GM12878 (cell line): Measurements from ENCODE around the gene VSIG10L. TPM values are rescaled to one million over a fixed set of nuclear protein-coding genes. Genes with fewer than 3 reads are reported as not detected.

Experiments
- ATAC-seq: fragments of 200-7000 bp; cut with Tn5 transposase; 3 replicates; pipeline ENCODE4 v1.9.1; 2020; ENCODE audit warnings: mild to moderate bottlenecking, moderate library complexity
- BruUV-seq: library from RNA; stranded (reverse); fragments of 400-500 nt; replicated peaks from 2 replicates; lab custom pipeline; 2021; lab: Mats Ljungman, UMichigan
- CTCF ChIA-PET: fragments of 300-600 bp; sonication (Branson Sonifier 250); formaldehyde crosslinking; extraction: SDS; loops from one replicate; lab custom pipeline; 2021; ENCODE audit warnings: inconsistent platforms; lab: Yijun Ruan, JAX
- POLR2A ChIA-PET: fragments of 350-600 bp; formaldehyde crosslinking; extraction: SDS; loops from one replicate; lab custom pipeline; 2021; ENCODE audit warnings: inconsistent platforms; lab: Charles Lee
- RAD21 ChIA-PET: fragments of 300-600 bp; sonication (Branson Sonifier 250); formaldehyde crosslinking; loops from one replicate; lab custom pipeline; 2023; ENCODE audit warnings: antibody characterized with exemption; ENCODE audit not compliant: unreplicated experiment; lab: Charles Lee
- SMC1A ChIA-PET: fragments of 300-600 bp; sonication (Branson Sonifier 250); formaldehyde crosslinking; loops from one replicate; lab custom pipeline; 2023; ENCODE audit not compliant: unreplicated experiment, uncharacterized antibody; lab: Charles Lee
- DNase-seq: peaks from one replicate; pipeline ENCODE4 v3.0.0-alpha.2; 2011; ENCODE audit warnings: low read depth, low spot score
- FAIRE-seq: peaks from 3 replicates; lab custom pipeline; 2011; peaks lifted over from hg19 to GRCh38; lab: Jason Lieb, UNC
- H2AFZ ChIP-seq: 2 replicates; pipeline ENCODE4 v1.6.0; 2011; ENCODE audit warnings: low read depth, low read length, control low read depth; ENCODE audit not compliant: control insufficient read depth
- H3K27ac ChIP-seq: 2 replicates; pipeline ENCODE4 v1.5.1; 2011; ENCODE audit warnings: control low read depth; ENCODE audit not compliant: control insufficient read depth, insufficient read depth
- H3K27me3 ChIP-seq, 2 experiments: replicated peaks in 1 of 2; 2 replicates each; pipeline versions ENCODE4 v1.6.0 to v1.6.1; 2011; ENCODE audit warnings: low read length in 1 of 2; ENCODE audit not compliant: control insufficient read depth in 2 of 2, insufficient read depth in 2 of 2
- H3K36me3 ChIP-seq, 2 experiments: 2 replicates each; pipeline ENCODE4 v1.5.1; 2011; ENCODE audit warnings: low read length in 1 of 2; ENCODE audit not compliant: control insufficient read depth in 2 of 2, insufficient read depth in 2 of 2
- H3K4me1 ChIP-seq: 2 replicates; pipeline ENCODE4 v1.6.1; 2011; ENCODE audit warnings: mild to moderate bottlenecking, low read length, moderate library complexity, mixed read lengths; ENCODE audit not compliant: control insufficient read depth, insufficient read depth
- H3K4me2 ChIP-seq: 2 replicates; pipeline ENCODE4 v1.6.0; 2011; ENCODE audit warnings: control low read depth; ENCODE audit not compliant: control insufficient read depth, insufficient read depth
- H3K4me3 ChIP-seq: fragments of 200-600 bp; sonication (generic); 2 replicates; pipeline ENCODE4 v1.5.1; 2016
- H3K79me2 ChIP-seq: 2 replicates; pipeline ENCODE4 v1.6.0; 2011; ENCODE audit warnings: low read length; ENCODE audit not compliant: control insufficient read depth, insufficient read depth
- H3K9ac ChIP-seq: 2 replicates; pipeline ENCODE4 v1.8.0; 2011; ENCODE audit warnings: low read length, control low read depth, mixed read lengths; ENCODE audit not compliant: control insufficient read depth, insufficient read depth
- H3K9me3 ChIP-seq: replicated peaks from 3 replicates; pipeline ENCODE4 v1.5.1; 2011; ENCODE audit warnings: mild to moderate bottlenecking, low read length; ENCODE audit not compliant: control insufficient read depth, insufficient read depth
- H4K20me1 ChIP-seq: 2 replicates; pipeline ENCODE4 v1.6.0; 2011; ENCODE audit not compliant: control insufficient read depth, insufficient read depth
- MEF2B ChIP-seq: fragments of 450-650 bp; IDR thresholded peaks from 2 replicates; pipeline ENCODE4 v1.6.1; 2018; ENCODE audit warnings: mild to moderate bottlenecking, moderate library complexity; ENCODE audit not compliant: partially characterized antibody, poor library complexity, severe bottlenecking
- RBBP5 ChIP-seq: fragments of 200-600 bp; sonication (generic); conservative IDR thresholded peaks from 2 replicates; pipeline ENCODE4 v1.6.1; 2016
- WGBS: methylation state at CpG from one replicate; pipeline ENCODE4 v1.1.6; 2016; ENCODE audit warnings: low lambda C conversion rate; ENCODE audit not compliant: insufficient replicate concordance, insufficient coverage; ENCODE audit errors: missing lambda C conversion rate; 5-methylcytosine and 5-hydroxymethylcytosine counted together
- in situ Hi-C: fragments of 300-500 bp; cut with MboI; formaldehyde crosslinking; loops from 9 replicates; pipeline ENCODE4 v1.14.3; 2018; ENCODE audit warnings: mixed read lengths
- intact Hi-C: fragments of 100-400 bp; cut with micrococcal nuclease; formaldehyde crosslinking; loops from one replicate; pipeline ENCODE4 v1.14.2; 2022; ENCODE audit not compliant: unreplicated experiment
- polyA plus RNA-seq, 11 experiments: library from polyadenylated mRNA; depleted of rRNA in 4 of 11; unstranded in 6 of 11; stranded (reverse) in 5 of 11; fragments of >200 nt; fragmentation: Nextera tagmentation in 4 of 11; fragmentation: Illumina TruSeq in 1 of 11; extraction: Ambion mirVana in 4 of 11; extraction: Trizol in 1 of 11; gene quantifications; 1 replicate in 1 of 11; 2 replicates in 10 of 11; pipeline versions ENCODE4 v1.2.1 to v1.2.3, GENCODE V29; 2011 to 2016; ENCODE audit warnings: inconsistent platforms in 2 of 11, missing spikeins in 2 of 11, low read depth in 1 of 11
- total RNA-seq, 4 experiments: library from RNA; depleted of rRNA in 3 of 4; stranded (reverse); fragments of >200 nt in 3 of 4; fragmentation: Illumina TruSeq in 1 of 4; extraction: Trizol in 1 of 4; gene quantifications; 2 replicates each; pipeline versions ENCODE4 v1.2.1 to v1.2.3, GENCODE V29; 2013 to 2021
- TF ChIP-seq, protein P1 (sequence below): fragments of 450-650 bp; conservative IDR thresholded peaks from 2 replicates; pipeline ENCODE4 v1.6.1; 2017; ENCODE audit warnings: mild to moderate bottlenecking, moderate library complexity
- TF ChIP-seq, protein P2 (sequence below): fragments of 450-650 bp; IDR thresholded peaks from 2 replicates; pipeline ENCODE4 v1.6.1; 2016; ENCODE audit warnings: mild to moderate bottlenecking
- TF ChIP-seq, protein P3 (sequence below), 3 experiments: IDR thresholded peaks in 2 of 3; conservative IDR thresholded peaks in 1 of 3; 2 replicates each; pipeline ENCODE4 v1.5.1; 2011; ENCODE audit warnings: low read depth in 3 of 3, low read length in 3 of 3, mild to moderate bottlenecking in 3 of 3, control low read depth in 2 of 3, moderate library complexity in 2 of 3, inconsistent platforms in 1 of 3, mixed read lengths in 1 of 3; ENCODE audit not compliant: control insufficient read depth in 2 of 3, insufficient read depth in 1 of 3; ENCODE audit errors: extremely low read depth in 1 of 3

VSIG10L gene
- total and polyA plus RNA-seq, 10 of the 15 experiments (the other 5 are each of a cell fraction or from before 2014, with no cell fraction given), result 0.09 to 0.93 (median 0.49) TPM

DNA sequence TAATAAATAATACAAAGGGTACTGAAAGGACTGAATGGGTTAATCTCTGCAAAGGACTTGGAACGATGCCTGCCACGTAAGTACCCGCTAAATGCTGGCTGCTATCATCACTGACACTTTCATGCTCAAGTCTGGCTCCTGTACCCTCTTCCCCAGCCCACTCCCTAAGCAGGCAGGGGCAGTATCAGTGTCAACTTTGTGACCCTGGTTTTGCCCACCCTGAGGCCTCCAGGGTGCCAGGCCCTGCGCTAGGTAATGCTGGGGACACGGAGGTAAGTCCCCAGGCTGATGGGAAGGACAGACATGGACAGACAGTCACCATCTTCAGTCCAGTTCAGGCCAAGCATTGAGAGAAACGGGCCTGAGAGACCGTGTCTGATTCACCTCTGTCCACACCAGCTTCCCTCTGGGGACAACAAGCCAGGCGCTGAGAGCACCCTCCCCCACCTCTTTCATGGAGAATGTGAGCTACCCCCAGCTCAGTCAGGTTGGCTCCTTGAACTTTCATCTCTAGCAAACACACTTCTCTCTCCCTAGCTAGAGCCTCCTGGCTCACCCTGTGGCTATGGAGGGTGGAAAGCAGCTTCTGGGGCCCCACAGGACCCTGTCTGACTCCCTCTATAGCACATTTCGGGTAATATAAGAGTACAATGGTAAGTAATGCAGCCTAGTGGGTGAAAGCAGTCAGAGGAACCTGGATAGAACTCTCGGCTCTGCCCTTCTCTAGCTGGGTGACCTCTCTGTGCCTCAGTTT is 23.4 kb upstream of the VSIG10L start:
- ATAC-seq (peak; percentile 8), FAIRE-seq (peak; percentile 84), DNase-seq (no peak)
- Histone ChIP-seq H3K27ac (peak overlapping the region; percentile 92), H3K4me1 (peaks cover 9% of the 10 kb centered on the region), H3K9me3 (no peaks in the 10 kb centered on the region), H2AFZ (peak overlapping the region; percentile 76), H3K79me2 (peaks cover 18% of the 10 kb centered on the region), H4K20me1 (no peaks in the 10 kb centered on the region), H3K9ac (peak overlapping the region; percentile 92), H3K36me3 (no peaks in the 10 kb centered on the region), H3K4me2 (peak overlapping the region; percentile 94), H3K4me3 (peak overlapping the region; percentile 85), H3K27me3 (no peaks in the 10 kb centered on the region)
- RAD21 ChIA-PET, result interaction anchor here (0.8 to 2.2 kb wide), 4 partner anchors 12 to 52 kb away, joined by 3 to 23 read pairs (median 4); partner anchors contain the start of gene SIGLEC10
- POLR2A ChIA-PET, result interaction anchor here (0.6 to 2.5 kb wide), 8 partner anchors 9 to 339 kb away, joined by 3 to 26 read pairs (median 3); no protein-coding TSS in a partner anchor
- CTCF ChIA-PET, result interaction anchor here (0.5 to 1.6 kb wide), 10 partner anchors 9 to 72 kb away, joined by 3 to 15 read pairs (median 5); no protein-coding TSS in a partner anchor
- SMC1A ChIA-PET, result interaction anchor here (0.9 to 1.4 kb wide), 5 partner anchors 13 to 42 kb away, joined by 3 to 9 read pairs (median 4); no protein-coding TSS in a partner anchor
- BruUV-seq, result no TSS peak
- TF ChIP-seq, protein P1, sequence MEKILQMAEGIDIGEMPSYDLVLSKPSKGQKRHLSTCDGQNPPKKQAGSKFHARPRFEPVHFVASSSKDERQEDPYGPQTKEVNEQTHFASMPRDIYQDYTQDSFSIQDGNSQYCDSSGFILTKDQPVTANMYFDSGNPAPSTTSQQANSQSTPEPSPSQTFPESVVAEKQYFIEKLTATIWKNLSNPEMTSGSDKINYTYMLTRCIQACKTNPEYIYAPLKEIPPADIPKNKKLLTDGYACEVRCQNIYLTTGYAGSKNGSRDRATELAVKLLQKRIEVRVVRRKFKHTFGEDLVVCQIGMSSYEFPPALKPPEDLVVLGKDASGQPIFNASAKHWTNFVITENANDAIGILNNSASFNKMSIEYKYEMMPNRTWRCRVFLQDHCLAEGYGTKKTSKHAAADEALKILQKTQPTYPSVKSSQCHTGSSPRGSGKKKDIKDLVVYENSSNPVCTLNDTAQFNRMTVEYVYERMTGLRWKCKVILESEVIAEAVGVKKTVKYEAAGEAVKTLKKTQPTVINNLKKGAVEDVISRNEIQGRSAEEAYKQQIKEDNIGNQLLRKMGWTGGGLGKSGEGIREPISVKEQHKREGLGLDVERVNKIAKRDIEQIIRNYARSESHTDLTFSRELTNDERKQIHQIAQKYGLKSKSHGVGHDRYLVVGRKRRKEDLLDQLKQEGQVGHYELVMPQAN, result no peak
- TF ChIP-seq MEF2B (peak; percentile 23), RBBP5 (no peak)
- TF ChIP-seq, protein P2, sequence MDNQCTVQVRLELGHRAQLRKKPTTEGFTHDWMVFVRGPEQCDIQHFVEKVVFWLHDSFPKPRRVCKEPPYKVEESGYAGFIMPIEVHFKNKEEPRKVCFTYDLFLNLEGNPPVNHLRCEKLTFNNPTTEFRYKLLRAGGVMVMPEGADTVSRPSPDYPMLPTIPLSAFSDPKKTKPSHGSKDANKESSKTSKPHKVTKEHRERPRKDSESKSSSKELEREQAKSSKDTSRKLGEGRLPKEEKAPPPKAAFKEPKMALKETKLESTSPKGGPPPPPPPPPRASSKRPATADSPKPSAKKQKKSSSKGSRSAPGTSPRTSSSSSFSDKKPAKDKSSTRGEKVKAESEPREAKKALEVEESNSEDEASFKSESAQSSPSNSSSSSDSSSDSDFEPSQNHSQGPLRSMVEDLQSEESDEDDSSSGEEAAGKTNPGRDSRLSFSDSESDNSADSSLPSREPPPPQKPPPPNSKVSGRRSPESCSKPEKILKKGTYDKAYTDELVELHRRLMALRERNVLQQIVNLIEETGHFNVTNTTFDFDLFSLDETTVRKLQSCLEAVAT, result 0 out of 2 replicates have a peak, but pooled peaks have one; percentile 2
- TF ChIP-seq, protein P3, sequence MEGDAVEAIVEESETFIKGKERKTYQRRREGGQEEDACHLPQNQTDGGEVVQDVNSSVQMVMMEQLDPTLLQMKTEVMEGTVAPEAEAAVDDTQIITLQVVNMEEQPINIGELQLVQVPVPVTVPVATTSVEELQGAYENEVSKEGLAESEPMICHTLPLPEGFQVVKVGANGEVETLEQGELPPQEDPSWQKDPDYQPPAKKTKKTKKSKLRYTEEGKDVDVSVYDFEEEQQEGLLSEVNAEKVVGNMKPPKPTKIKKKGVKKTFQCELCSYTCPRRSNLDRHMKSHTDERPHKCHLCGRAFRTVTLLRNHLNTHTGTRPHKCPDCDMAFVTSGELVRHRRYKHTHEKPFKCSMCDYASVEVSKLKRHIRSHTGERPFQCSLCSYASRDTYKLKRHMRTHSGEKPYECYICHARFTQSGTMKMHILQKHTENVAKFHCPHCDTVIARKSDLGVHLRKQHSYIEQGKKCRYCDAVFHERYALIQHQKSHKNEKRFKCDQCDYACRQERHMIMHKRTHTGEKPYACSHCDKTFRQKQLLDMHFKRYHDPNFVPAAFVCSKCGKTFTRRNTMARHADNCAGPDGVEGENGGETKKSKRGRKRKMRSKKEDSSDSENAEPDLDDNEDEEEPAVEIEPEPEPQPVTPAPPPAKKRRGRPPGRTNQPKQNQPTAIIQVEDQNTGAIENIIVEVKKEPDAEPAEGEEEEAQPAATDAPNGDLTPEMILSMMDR (IDR thresholded peaks at IDR 0.05 in 2 of 3, conservative IDR thresholded peaks at IDR 0.05 in 1 of 3; ENCODE audit: control insufficient read depth in 2 of 3, extremely low read depth in 1 of 3, insufficient read depth in 1 of 3, low read depth in 3 of 3, low read length in 3 of 3), result peak in 1 of 3 experiments; percentile 9; a peak in 1 of 6 replicates
- intact Hi-C loops, result no loop called here
- 44% methylated on average over 10 of the region's 10 CpGs for WGBS
- in situ Hi-C loops, result loop anchor here (10.0 to 25.0 kb wide), 2 partner anchors 551 to 1028 kb away; partner anchors contain the start of gene KCNC3
